ENCODE measurements around the gene WASF2. TPM values are rescaled to one million over a fixed set of nuclear protein-coding genes. Genes with fewer than 3 reads are reported as not detected.
A peak's percentile ranks its signal among the peaks of the same experiment; 100 is the strongest.

Gene WASF2
- total RNA-seq (2016; rRNA removed; fragmentation: Illumina TruSeq; extraction: Trizol) (10.4 and 16.9 TPM in 2 replicates), polyA plus RNA-seq (2011; rRNA removed) (26.4 and 27.7 TPM in 2 replicates), polyA minus RNA-seq (2011; rRNA and poly(A)+ RNA removed; ENCODE audit: low replicate concordance) (45.6 and 56.9 TPM in 2 replicates), Bru-seq, nascent RNA (percentile 73 among the genes with signal in this experiment), BruChase-seq, experiment 1, labeled RNA remaining after a 6-hour chase (percentile 85 among the genes with signal in this experiment), BruChase-seq, experiment 2, labeled RNA remaining after a 2-hour chase (percentile 77 among the genes with signal in this experiment)
- 3.7 and 4.4 TPM in 2 replicates for total RNA-seq (2016; cell fraction: cytosol; rRNA removed; fragmentation: Illumina TruSeq; extraction: Trizol; ENCODE audit: low read depth)
- 10.6 and 15.8 TPM in 2 replicates for total RNA-seq (2016; cell fraction: insoluble cytoplasmic fraction; rRNA removed; fragmentation: Illumina TruSeq; extraction: Trizol)
- total RNA-seq (2016; cell fraction: membrane; rRNA removed; fragmentation: Illumina TruSeq; extraction: Trizol): 17.2 and 17.7 TPM in 2 replicates
- 13.0 and 13.9 TPM in 2 replicates for total RNA-seq (2016; cell fraction: nucleus; rRNA removed; fragmentation: Illumina TruSeq; extraction: Trizol)
- polyA plus RNA-seq (2011; cell fraction: cytosol; rRNA removed): 16.3 and 16.7 TPM in 2 replicates
- 25.0 and 25.9 TPM in 2 replicates for polyA plus RNA-seq (2011; cell fraction: nucleus; rRNA removed)
- polyA plus RNA-seq (2012): 29.4 and 35.1 TPM in 2 replicates
- 2.7 and 3.1 TPM in 2 replicates for polyA plus RNA-seq (2016; cell fraction: cytosol; fragmentation: Illumina TruSeq; extraction: Trizol; ENCODE audit: low read depth)
- polyA plus RNA-seq (2016; cell fraction: insoluble cytoplasmic fraction; fragmentation: Illumina TruSeq; extraction: Trizol; ENCODE audit: low read depth): 21.4 and 26.0 TPM in 2 replicates
- 12.8 and 13.7 TPM in 2 replicates for polyA plus RNA-seq (2016; cell fraction: membrane; fragmentation: Illumina TruSeq; extraction: Trizol; ENCODE audit: low read depth)
- 23.0 and 25.5 TPM in 2 replicates for polyA plus RNA-seq (2016; cell fraction: nucleus; fragmentation: Illumina TruSeq; extraction: Trizol; ENCODE audit: insufficient read depth, low read depth)
- polyA minus RNA-seq (2011; cell fraction: cytosol; rRNA and poly(A)+ RNA removed): 22.2 and 26.7 TPM in 2 replicates
- 22.0 and 23.7 TPM in 2 replicates for polyA minus RNA-seq (2011; cell fraction: nucleus; rRNA and poly(A)+ RNA removed)
- long read RNA-seq, experiment 1, partial matches to known transcripts: 30 of 54 reads
- long read RNA-seq, experiment 1, other reads (novel, unspliced or antisense): 24 of 54 reads
- long read RNA-seq, experiment 2, full-length matches to known transcripts: 29 of 130 reads
- long read RNA-seq, experiment 2, partial matches to known transcripts: 21 of 130 reads
- long read RNA-seq, experiment 2, other reads (novel, unspliced or antisense): 80 of 130 reads

DNA sequence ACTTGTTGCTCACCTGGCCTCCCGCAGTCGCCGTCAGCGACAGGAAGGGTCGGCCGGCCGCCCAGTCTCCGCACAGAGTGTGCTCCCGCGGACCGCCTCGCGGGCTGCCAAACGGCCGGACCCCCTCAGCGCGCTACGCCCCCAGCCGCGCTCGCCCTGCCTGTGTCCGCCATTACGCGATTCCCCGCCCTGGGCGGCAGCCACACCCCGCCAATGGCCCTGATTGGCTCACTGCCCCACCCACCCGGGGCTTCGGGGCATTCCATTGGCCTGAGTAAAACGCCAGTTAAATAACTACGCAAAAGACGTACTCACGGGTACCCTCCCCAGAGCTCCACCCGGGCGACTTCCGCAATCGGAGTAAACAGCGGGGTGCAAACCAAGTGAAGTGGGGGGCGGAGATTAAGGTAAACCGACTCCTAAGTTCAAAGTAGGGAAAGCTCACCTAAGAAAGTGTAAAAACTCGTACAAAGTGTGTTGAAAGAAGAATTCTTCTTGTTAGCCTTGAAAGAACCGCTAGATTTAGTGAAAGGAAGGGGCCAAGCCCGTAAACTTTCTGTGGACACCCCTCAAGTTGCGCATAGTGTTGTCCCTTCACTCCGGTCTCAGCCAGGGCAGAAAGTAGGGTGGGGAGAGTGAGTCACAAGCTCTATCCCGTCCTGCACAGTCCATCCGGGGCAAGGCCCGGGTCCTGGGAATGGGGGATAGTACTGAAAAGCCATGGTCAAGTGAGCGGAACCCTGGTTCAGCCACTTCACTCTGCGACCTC is at the start of gene WASF2:
TSS of gene WASF2 (minus strand) at position 195 of the 769 bp plus-strand sequence. CDS start 61,277 bp downstream, outside the sequence.
- peaks cover 48% of the 10 kb centered on the region for H3K4me1 ChIP-seq (ENCODE audit: insufficient read depth, low read length)
- peak within 1 kb of the TSS; percentile 87 for H3K4me2 ChIP-seq (ENCODE audit: low read depth, low read length)
- ChIA-PET POLR2A (interaction anchor here (0.7 to 2.6 kb wide), 32 partner anchors 9 to 335 kb away, joined by 3 to 25 read pairs (median 5); partner anchors contain the start of genes AHDC1, FAM76A, IFI6 and SLC9A1), CTCF (ENCODE audit: low intra/inter-chr PET ratio, low total read pairs) (no interaction called here)
- in situ Hi-C loops (cut with HindIII; ENCODE audit: extremely low pct_ligation_motif_present, low pct_unique_long_range_greater_than_20kb) (no loop called here), intact Hi-C loops (cut with micrococcal nuclease; ENCODE audit: unreplicated experiment) (loop anchor here (5.0 kb wide), 1 partner anchor 73 kb away; no protein-coding TSS in a partner anchor)
- H4K20me1 ChIP-seq (ENCODE audit: insufficient read depth, low read length): peaks cover 16% of the 10 kb centered on the region; the same call in 1 of the 2 replicates
- H3K79me2 ChIP-seq (ENCODE audit: insufficient read depth, low read length): peaks cover 36% of the 10 kb centered on the region
- ATAC-seq (peak; percentile 94), DNase-seq (ENCODE audit: low spot score) (peak; percentile 95), FAIRE-seq (peak; percentile 96)
- H3K9me3 ChIP-seq (ENCODE audit: low read length): no peaks in the 10 kb centered on the region
- no peaks in the 10 kb centered on the region for H3K36me3 ChIP-seq (replicated peaks in 1 of 2; ENCODE audit: control insufficient read depth in 1 of 2, insufficient read depth in 2 of 2, low read length in 2 of 2)
- WGBS (ENCODE audit: low lambda C conversion rate): under 1% methylated on average over 25 of the region's 50 CpGs
- peak within 1 kb of the TSS; percentile 99 for H3K9ac ChIP-seq (ENCODE audit: insufficient read depth, low read depth, low read length)
- no peaks in the 10 kb centered on the region; a peak in 1 of 5 replicates for H3K27me3 ChIP-seq (ENCODE audit: control insufficient read depth in 1 of 2, insufficient read depth in 2 of 2, low read length in 2 of 2)
- H3K27ac ChIP-seq (ENCODE audit: extremely low read length, insufficient read depth, low read length): peak within 1 kb of the TSS; percentile 98
- peak within 1 kb of the TSS; percentile 95 for H2AFZ ChIP-seq (ENCODE audit: low read length)
- H3K4me3 ChIP-seq (replicated peaks in 1 of 3; ENCODE audit: insufficient read depth in 1 of 3, low read depth in 2 of 3, low read length in 3 of 3): peak within 1 kb of the TSS; percentile 69 to 95 (median 93)
- no TSS peak for BruUV-seq (replicated peaks)
- no peak for TF ChIP-seq TRAFD1 (CRISPR knock-in tag; IDR thresholded peaks at IDR 0.05; ENCODE audit: borderline replicate concordance)
- peak; percentile 82 for TF ChIP-seq ZNF501 (CRISPR knock-in tag; IDR thresholded peaks at IDR 0.05)
- TF ChIP-seq HIVEP1 (CRISPR knock-in tag; IDR thresholded peaks at IDR 0.05): no peak
- no peak for TF ChIP-seq RAD21 (CRISPR knock-in tag; IDR thresholded peaks at IDR 0.05)
- TF ChIP-seq CBX1 (IDR thresholded peaks at IDR 0.05; ENCODE audit: low read depth): peak; percentile 30
- peak; percentile 64 for TF ChIP-seq SRSF1 (optimal IDR thresholded peaks at IDR 0.05; ENCODE audit: low read depth, low read length)
- TF ChIP-seq MTA3 (CRISPR knock-in tag; IDR thresholded peaks at IDR 0.05): no peak
- TF ChIP-seq ZBTB3 (CRISPR knock-in tag; IDR thresholded peaks at IDR 0.05; ENCODE audit: borderline replicate concordance, low read depth): no peak
- no peak for TF ChIP-seq TBP (CRISPR knock-in tag; IDR thresholded peaks at IDR 0.05)
- no peak for TF ChIP-seq CBX2 (IDR thresholded peaks at IDR 0.05; ENCODE audit: low read depth, low read length)
- no peak for TF ChIP-seq CBX2 (CRISPR knock-in tag; IDR thresholded peaks at IDR 0.05; ENCODE audit: low read depth)
- TF ChIP-seq PHF20 (CRISPR knock-in tag; IDR thresholded peaks at IDR 0.05): peak; percentile 69; the same call in 1 of the 2 replicates
- TF ChIP-seq ELF3 (CRISPR knock-in tag; IDR thresholded peaks at IDR 0.05): peak; percentile 29; the same call in 1 of the 2 replicates
- TF ChIP-seq ETV5 (CRISPR knock-in tag; IDR thresholded peaks at IDR 0.05; ENCODE audit: borderline replicate concordance): no peak; the same call in 1 of the 2 replicates
- TF ChIP-seq ZNF841 (CRISPR knock-in tag; IDR thresholded peaks at IDR 0.05; ENCODE audit: borderline replicate concordance): no peak
- no peak for TF ChIP-seq TBL1XR1 (IDR thresholded peaks at IDR 0.05; ENCODE audit: borderline replicate concordance, low read length, partially characterized antibody)
